LNCAP (cell line): Measurements from ENCODE around the gene TBC1D1.

Experiments used
- CTCF ChIP-seq: fragments of 450-650 bp; IDR thresholded peaks from 2 replicates; pipeline ENCODE4 v1.5.1; 2017; ENCODE audit warnings: mild to moderate bottlenecking

The TBC1D1 gene

GRCh38 chr4:38071801-38072431 lies 181.0 kb downstream of the TBC1D1 start:
- TF ChIP-seq CTCF: no peak

- TF ChIP-seq CTCF: no peak
Observed at GRCh38 chr4:38072578-38072977, 181.7 kb downstream of the TBC1D1 start.

GRCh38 chr4:38073596-38074234 lies 182.8 kb downstream of the TBC1D1 start:
- no peak for TF ChIP-seq CTCF

GRCh38 chr4:38075370-38076152 lies 184.7 kb downstream of the TBC1D1 start:
- TF ChIP-seq CTCF: no peak

- no peak for TF ChIP-seq CTCF
Observed at GRCh38 chr4:38076153-38076669, 185.3 kb downstream of the TBC1D1 start.

GRCh38 chr4:38077791-38078489 lies 187.1 kb downstream of the TBC1D1 start:
- TF ChIP-seq CTCF: no peak
